ENCODE measurements around the gene WNT2B. TPM values are rescaled to one million over a fixed set of nuclear protein-coding genes. Genes with fewer than 3 reads are reported as not detected.

The WNT2B gene
- total RNA-seq, 1 donor from 2014 or later: 18.5 TPM

- Histone ChIP-seq H3K9me3 (ENCODE audit: insufficient read depth, low read depth, low read length) (no peaks in the 10 kb centered on the region), H3K36me3 (ENCODE audit: insufficient read depth, low read length) (peaks cover 2% of the 10 kb centered on the region), H3K27ac (ENCODE audit: low read depth, low read length) (no peak overlapping the region), H3K79me2 (ENCODE audit: insufficient read depth, low read length) (no peaks in the 10 kb centered on the region), H2AFZ (ENCODE audit: low read depth, low read length) (no peak overlapping the region), H3K4me3 (ENCODE audit: insufficient read depth, low read depth, low read length) (no peak overlapping the region), H3K4me2 (ENCODE audit: low read length) (no peak overlapping the region), H3K9ac (ENCODE audit: low read length) (no peak overlapping the region), H3K27me3 (ENCODE audit: insufficient read depth, low read length) (no peaks in the 10 kb centered on the region), H3K4me1 (ENCODE audit: insufficient read depth, low read length) (no peaks in the 10 kb centered on the region), H4K20me1 (ENCODE audit: insufficient read depth, low read length) (no peaks in the 10 kb centered on the region)
- H3K9me3 Mint-ChIP-seq (ENCODE audit: unreplicated experiment): no peaks in the 10 kb centered on the region
- H3K4me3 Mint-ChIP-seq (ENCODE audit: unreplicated experiment): no peak overlapping the region
- TF ChIP-seq EZH2 (IDR thresholded peaks at IDR 0.05; ENCODE audit: insufficient read depth, low read length) (no peak), CTCF (IDR thresholded peaks at IDR 0.05; ENCODE audit: insufficient read depth, low read depth, low read length) (no peak)
- no peaks in the 10 kb centered on the region for H3K27me3 Mint-ChIP-seq (ENCODE audit: low read depth, unreplicated experiment)
- no peaks in the 10 kb centered on the region for H3K36me3 Mint-ChIP-seq (ENCODE audit: low read depth, unreplicated experiment)
- DNase-seq (ENCODE audit: low read depth): no peak
- no peak overlapping the region for H3K27ac Mint-ChIP-seq (ENCODE audit: unreplicated experiment)
- no peaks in the 10 kb centered on the region for H3K4me1 Mint-ChIP-seq (ENCODE audit: low read depth, unreplicated experiment)
- no peak for FAIRE-seq
Observed at GRCh38 chr1:112563341-112563740, 54.6 kb downstream of the WNT2B start.

GRCh38 chr1:112564081-112564480 lies 55.3 kb downstream of the WNT2B start:
- Histone ChIP-seq H3K36me3 (ENCODE audit: insufficient read depth, low read length) (peaks cover 4% of the 10 kb centered on the region), H3K27ac (ENCODE audit: low read depth, low read length) (no peak overlapping the region), H3K4me3 (ENCODE audit: insufficient read depth, low read depth, low read length) (no peak overlapping the region), H3K4me1 (ENCODE audit: insufficient read depth, low read length) (no peaks in the 10 kb centered on the region), H3K27me3 (ENCODE audit: insufficient read depth, low read length) (no peaks in the 10 kb centered on the region), H3K79me2 (ENCODE audit: insufficient read depth, low read length) (no peaks in the 10 kb centered on the region), H3K4me2 (ENCODE audit: low read length) (no peak overlapping the region), H3K9me3 (ENCODE audit: insufficient read depth, low read depth, low read length) (no peaks in the 10 kb centered on the region), H3K9ac (ENCODE audit: low read length) (no peak overlapping the region), H4K20me1 (ENCODE audit: insufficient read depth, low read length) (no peaks in the 10 kb centered on the region), H2AFZ (ENCODE audit: low read depth, low read length) (no peak overlapping the region)
- Mint-ChIP-seq H3K4me1 (ENCODE audit: low read depth, unreplicated experiment) (no peaks in the 10 kb centered on the region), H3K27me3 (ENCODE audit: low read depth, unreplicated experiment) (no peaks in the 10 kb centered on the region), H3K4me3 (ENCODE audit: unreplicated experiment) (no peak overlapping the region), H3K9me3 (ENCODE audit: unreplicated experiment) (no peaks in the 10 kb centered on the region), H3K27ac (ENCODE audit: unreplicated experiment) (no peak overlapping the region), H3K36me3 (ENCODE audit: low read depth, unreplicated experiment) (no peaks in the 10 kb centered on the region)
- FAIRE-seq (no peak), DNase-seq (ENCODE audit: low read depth) (no peak)
- TF ChIP-seq CTCF (IDR thresholded peaks at IDR 0.05; ENCODE audit: insufficient read depth, low read depth, low read length): no peak
- no peak for TF ChIP-seq EZH2 (IDR thresholded peaks at IDR 0.05; ENCODE audit: insufficient read depth, low read length)

GRCh38 chr1:112565800-112566199 lies 57.0 kb downstream of the WNT2B start:
- DNase-seq (ENCODE audit: low read depth): no peak

More at GRCh38 chr1:112565800-112566199, 57.0 kb downstream of the WNT2B start:
- H3K4me1 Mint-ChIP-seq (ENCODE audit: low read depth, unreplicated experiment): no peaks in the 10 kb centered on the region
- FAIRE-seq: no peak
- Histone ChIP-seq H3K4me3 (ENCODE audit: insufficient read depth, low read depth, low read length) (no peak overlapping the region), H3K4me2 (ENCODE audit: low read length) (no peak overlapping the region), H2AFZ (ENCODE audit: low read depth, low read length) (no peak overlapping the region), H3K9me3 (ENCODE audit: insufficient read depth, low read depth, low read length) (no peaks in the 10 kb centered on the region), H3K36me3 (ENCODE audit: insufficient read depth, low read length) (peaks cover 7% of the 10 kb centered on the region), H3K27ac (ENCODE audit: low read depth, low read length) (no peak overlapping the region), H3K27me3 (ENCODE audit: insufficient read depth, low read length) (no peaks in the 10 kb centered on the region), H3K4me1 (ENCODE audit: insufficient read depth, low read length) (no peaks in the 10 kb centered on the region), H3K79me2 (ENCODE audit: insufficient read depth, low read length) (no peaks in the 10 kb centered on the region), H4K20me1 (ENCODE audit: insufficient read depth, low read length) (no peaks in the 10 kb centered on the region), H3K9ac (ENCODE audit: low read length) (no peak overlapping the region)
- H3K27ac Mint-ChIP-seq (ENCODE audit: unreplicated experiment): no peak overlapping the region
- no peaks in the 10 kb centered on the region for H3K36me3 Mint-ChIP-seq (ENCODE audit: low read depth, unreplicated experiment)
- no peaks in the 10 kb centered on the region for H3K27me3 Mint-ChIP-seq (ENCODE audit: low read depth, unreplicated experiment)
- H3K9me3 Mint-ChIP-seq (ENCODE audit: unreplicated experiment): no peaks in the 10 kb centered on the region
- no peak for TF ChIP-seq EZH2 (IDR thresholded peaks at IDR 0.05; ENCODE audit: insufficient read depth, low read length)
- no peak for TF ChIP-seq CTCF (IDR thresholded peaks at IDR 0.05; ENCODE audit: insufficient read depth, low read depth, low read length)
- H3K4me3 Mint-ChIP-seq (ENCODE audit: unreplicated experiment): no peak overlapping the region

All from astrocyte (in vitro differentiated cells and primary cell).